Fibroblast of skin of scalp (primary cell): ENCODE results near the gene CDYL2.

Experiments used
- DNase-seq: peaks from one replicate; pipeline ENCODE4 v3.0.0-alpha.2; 2013

Gene CDYL2

GRCh38 chr16:80620736-80621605 is 183.4 kb downstream of the CDYL2 start:
- DNase-seq, result no peak

- DNase-seq, result no peak
Observed at GRCh38 chr16:80619824-80620223, 184.6 kb downstream of the CDYL2 start.

- DNase-seq, result no peak
Observed at GRCh38 chr16:80618862-80619648, 185.3 kb downstream of the CDYL2 start.

GRCh38 chr16:80616362-80616761 is 188.0 kb downstream of the CDYL2 start:
- no peak for DNase-seq

GRCh38 chr16:80615735-80616134 is 188.7 kb downstream of the CDYL2 start:
- DNase-seq, result no peak

GRCh38 chr16:80614908-80615671 is 189.3 kb downstream of the CDYL2 start:
- DNase-seq, result peak; percentile 92

GRCh38 chr16:80612461-80613017 is 191.9 kb downstream of the CDYL2 start:
- DNase-seq, result no peak

GRCh38 chr16:80611930-80612327 is 192.5 kb downstream of the CDYL2 start:
- no peak for DNase-seq

- no peak for DNase-seq
Observed at GRCh38 chr16:80611171-80611929, 193.0 kb downstream of the CDYL2 start.

- no peak for DNase-seq
Observed at GRCh38 chr16:80610481-80611156, 193.8 kb downstream of the CDYL2 start.

- no peak for DNase-seq
Observed at GRCh38 chr16:80608946-80609345, 195.5 kb downstream of the CDYL2 start.

GRCh38 chr16:80607204-80607603 is 197.2 kb downstream of the CDYL2 start:
- no peak for DNase-seq

GRCh38 chr16:80606221-80606766 is 198.1 kb downstream of the CDYL2 start:
- no peak for DNase-seq

- DNase-seq, result no peak
Observed at GRCh38 chr16:80604600-80605355, 199.6 kb downstream of the CDYL2 start.

- DNase-seq, result no peak
Observed at GRCh38 chr16:80602894-80603293, 201.5 kb downstream of the CDYL2 start.

GRCh38 chr16:80601182-80601581 is 203.2 kb downstream of the CDYL2 start:
- no peak for DNase-seq

- DNase-seq, result no peak
Observed at GRCh38 chr16:80599466-80599865, 204.9 kb downstream of the CDYL2 start.

- DNase-seq, result no peak
Observed at GRCh38 chr16:80596507-80597207, 207.7 kb downstream of the CDYL2 start.

- peak; percentile 50 for DNase-seq
Observed at GRCh38 chr16:80594756-80595155, 209.6 kb downstream of the CDYL2 start.
